ENCODE data around the gene RNASE12.

Gene RNASE12

DNA sequence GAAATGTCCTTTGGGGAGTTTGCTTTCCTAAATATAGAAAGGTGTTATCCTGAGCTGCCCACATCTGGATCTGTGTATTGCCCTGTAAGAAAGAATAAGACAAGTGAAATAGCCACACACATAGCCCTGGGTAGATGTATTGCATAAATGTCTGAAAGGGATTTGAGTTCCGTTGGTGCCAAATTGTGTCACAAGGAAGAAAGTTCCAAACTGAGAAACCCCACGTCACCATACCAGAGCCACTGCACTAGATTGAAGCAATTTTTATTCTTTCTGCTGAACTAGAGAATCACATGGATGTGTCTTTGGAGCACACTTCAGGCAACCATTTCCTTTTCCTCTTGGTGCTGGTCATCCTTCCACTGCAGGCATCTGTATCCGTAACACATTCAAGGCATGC, 35.3 kb downstream of the RNASE12 start:
- H3K4me3 ChIP-seq (ENCODE audit: low read depth, low read length) = no peak overlapping the region
- TF ChIP-seq, protein P1, sequence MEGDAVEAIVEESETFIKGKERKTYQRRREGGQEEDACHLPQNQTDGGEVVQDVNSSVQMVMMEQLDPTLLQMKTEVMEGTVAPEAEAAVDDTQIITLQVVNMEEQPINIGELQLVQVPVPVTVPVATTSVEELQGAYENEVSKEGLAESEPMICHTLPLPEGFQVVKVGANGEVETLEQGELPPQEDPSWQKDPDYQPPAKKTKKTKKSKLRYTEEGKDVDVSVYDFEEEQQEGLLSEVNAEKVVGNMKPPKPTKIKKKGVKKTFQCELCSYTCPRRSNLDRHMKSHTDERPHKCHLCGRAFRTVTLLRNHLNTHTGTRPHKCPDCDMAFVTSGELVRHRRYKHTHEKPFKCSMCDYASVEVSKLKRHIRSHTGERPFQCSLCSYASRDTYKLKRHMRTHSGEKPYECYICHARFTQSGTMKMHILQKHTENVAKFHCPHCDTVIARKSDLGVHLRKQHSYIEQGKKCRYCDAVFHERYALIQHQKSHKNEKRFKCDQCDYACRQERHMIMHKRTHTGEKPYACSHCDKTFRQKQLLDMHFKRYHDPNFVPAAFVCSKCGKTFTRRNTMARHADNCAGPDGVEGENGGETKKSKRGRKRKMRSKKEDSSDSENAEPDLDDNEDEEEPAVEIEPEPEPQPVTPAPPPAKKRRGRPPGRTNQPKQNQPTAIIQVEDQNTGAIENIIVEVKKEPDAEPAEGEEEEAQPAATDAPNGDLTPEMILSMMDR (IDR thresholded peaks at IDR 0.05; ENCODE audit: low read depth, low read length, missing control alignments) = no peak
- in situ Hi-C loops (cut with HindIII; ENCODE audit: low sequenced_read_pairs) = no loop called here
- DNase-seq (ENCODE audit: low read depth) = no peak

DNA sequence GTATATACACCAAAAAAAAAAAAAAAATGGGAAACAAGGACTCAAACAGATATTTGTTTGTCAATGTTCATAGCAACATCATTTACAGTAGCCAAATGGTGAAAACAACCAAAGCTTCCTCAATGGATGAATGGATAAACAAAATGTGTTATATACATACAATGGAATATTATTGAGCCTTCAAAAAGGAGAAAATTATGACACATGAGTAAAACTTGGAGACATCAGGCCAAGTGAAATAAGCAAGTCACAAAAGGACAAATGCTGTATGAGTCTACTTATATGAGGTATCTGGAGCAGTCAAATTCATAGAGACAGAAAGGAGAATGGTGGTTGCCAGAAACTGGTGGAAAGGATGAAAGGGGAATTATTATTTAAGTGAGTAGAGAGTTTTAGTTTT, 38.2 kb downstream of the RNASE12 start:
- in situ Hi-C loops (cut with HindIII; ENCODE audit: low sequenced_read_pairs) = no loop called here
- no peak overlapping the region for H3K4me3 ChIP-seq (ENCODE audit: low read depth, low read length)
- DNase-seq (ENCODE audit: low read depth) = no peak
- TF ChIP-seq, protein P1 (IDR thresholded peaks at IDR 0.05; ENCODE audit: low read depth, low read length, missing control alignments) = no peak

DNA sequence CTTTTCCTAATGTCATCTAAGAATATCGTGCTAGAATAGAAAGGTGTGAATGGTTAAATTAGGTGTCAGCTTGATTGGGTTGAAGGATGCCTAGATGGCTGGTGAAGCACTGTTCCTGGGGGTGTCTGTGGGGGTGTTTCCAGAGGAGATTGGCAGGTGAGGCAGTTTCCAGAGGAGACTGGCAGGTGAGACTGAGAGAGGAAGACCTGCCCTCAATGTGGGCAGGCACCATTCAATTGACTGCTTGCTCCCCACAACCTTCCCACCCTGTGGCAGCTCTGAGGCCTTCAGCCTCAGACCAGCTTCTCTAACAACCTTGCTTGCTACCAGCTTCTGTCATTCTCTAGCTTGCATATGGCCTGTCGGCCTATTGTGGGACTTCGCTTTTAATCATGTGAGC, 39.6 kb downstream of the RNASE12 start:
- no peak overlapping the region for H3K4me3 ChIP-seq (ENCODE audit: low read depth, low read length)
- DNase-seq (ENCODE audit: low read depth) = no peak
- TF ChIP-seq, protein P1 (IDR thresholded peaks at IDR 0.05; ENCODE audit: low read depth, low read length, missing control alignments) = no peak
- in situ Hi-C loops (cut with HindIII; ENCODE audit: low sequenced_read_pairs) = no loop called here

DNA sequence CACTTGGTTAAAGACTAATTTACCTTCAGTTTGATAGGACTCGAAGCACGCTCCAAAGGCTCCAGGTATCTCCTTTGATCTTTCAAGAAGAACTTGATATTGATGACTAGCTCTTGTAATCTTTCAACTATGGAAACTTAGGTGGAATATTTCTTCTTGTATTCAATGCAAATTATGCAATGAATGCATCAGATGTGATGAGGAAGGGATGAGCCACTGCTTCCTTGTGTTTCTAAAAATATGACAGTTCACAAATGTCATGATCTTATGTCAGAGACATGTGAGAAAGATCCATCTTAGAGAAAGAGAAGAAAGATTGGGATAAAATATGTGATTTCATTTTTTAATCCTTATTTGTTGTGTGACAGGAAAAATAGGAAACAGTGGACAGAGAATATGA, 40.2 kb downstream of the RNASE12 start:
- in situ Hi-C loops (cut with HindIII; ENCODE audit: low sequenced_read_pairs) = no loop called here

DNA sequence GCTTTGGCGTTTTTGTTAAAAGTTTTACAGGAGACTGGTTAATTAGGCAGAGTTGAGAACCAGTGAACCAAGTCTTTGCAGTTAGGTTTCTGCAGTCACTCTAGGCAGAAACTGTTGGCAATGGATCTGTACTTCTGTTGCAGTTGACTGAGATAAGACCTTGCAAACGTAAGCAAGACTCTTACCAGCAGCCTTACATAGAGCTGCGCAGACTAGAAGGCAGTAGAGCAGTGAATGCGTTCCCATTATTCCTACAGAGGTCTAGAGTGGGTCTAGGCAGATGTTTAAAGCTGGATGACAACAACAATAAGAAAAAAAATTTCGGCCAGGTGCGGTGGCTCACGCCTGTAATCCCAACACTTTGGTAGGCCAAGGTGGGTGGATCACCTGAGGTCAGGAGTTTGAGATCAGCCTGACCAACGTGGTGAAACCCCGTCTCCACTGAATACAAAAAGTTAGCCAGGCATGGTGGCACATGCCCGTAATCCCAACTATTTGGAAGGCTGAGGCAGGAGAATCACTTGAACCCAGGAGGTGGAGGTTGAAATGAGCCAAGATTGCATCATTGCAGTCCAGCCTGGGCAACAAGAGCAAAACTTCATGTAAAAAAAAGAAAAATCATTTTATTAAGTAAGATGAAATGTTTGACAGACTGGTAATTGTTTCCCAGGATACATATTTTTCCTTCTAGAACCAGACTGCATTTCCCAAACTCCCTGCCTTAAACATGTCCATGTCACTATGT, 42.6 kb downstream of the RNASE12 start:
- no peak for DNase-seq (ENCODE audit: low read depth)
- in situ Hi-C loops (cut with HindIII; ENCODE audit: low sequenced_read_pairs) = loop anchor here (10.0 kb wide), 1 partner anchor 74 kb away; no protein-coding TSS in a partner anchor
- no peak overlapping the region for H3K4me3 ChIP-seq (ENCODE audit: low read depth, low read length)
- TF ChIP-seq, protein P1 (IDR thresholded peaks at IDR 0.05; ENCODE audit: low read depth, low read length, missing control alignments) = no peak

More for the DNA sequence above, 40.2 kb downstream of the RNASE12 start:
- TF ChIP-seq, protein P1 (IDR thresholded peaks at IDR 0.05; ENCODE audit: low read depth, low read length, missing control alignments) = no peak
- H3K4me3 ChIP-seq (ENCODE audit: low read depth, low read length) = no peak overlapping the region
- no peak for DNase-seq (ENCODE audit: low read depth)

DNA sequence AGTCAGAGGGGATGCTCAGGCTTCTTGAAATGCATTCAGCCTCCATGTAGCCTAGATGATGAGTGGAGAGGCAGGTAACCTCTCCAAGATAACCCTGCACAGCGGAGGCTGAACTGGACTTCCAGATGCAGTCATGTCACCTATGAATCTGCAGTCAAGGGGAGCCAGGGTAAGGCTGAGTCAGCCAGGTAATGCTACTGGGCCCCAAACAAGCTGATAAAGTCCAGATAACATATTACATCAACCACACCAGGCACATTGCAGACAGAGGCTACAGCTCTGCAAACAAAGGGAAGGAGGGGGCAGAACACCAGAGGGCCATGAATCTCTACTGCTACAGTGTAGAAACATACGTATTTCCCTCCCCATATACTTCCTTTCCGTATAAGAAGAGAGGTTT, 44.3 kb downstream of the RNASE12 start:
- in situ Hi-C loops (cut with HindIII; ENCODE audit: low sequenced_read_pairs) = loop anchor here (10.0 kb wide), 1 partner anchor 72 kb away; no protein-coding TSS in a partner anchor
- TF ChIP-seq, protein P1 (IDR thresholded peaks at IDR 0.05; ENCODE audit: low read depth, low read length, missing control alignments) = no peak
- DNase-seq (ENCODE audit: low read depth) = no peak
- no peak overlapping the region for H3K4me3 ChIP-seq (ENCODE audit: low read depth, low read length)
